ENCODE measurements around the gene C17orf113. TPM values are rescaled to one million over a fixed set of nuclear protein-coding genes. Genes with fewer than 3 reads are reported as not detected.

C17orf113 gene
- total RNA-seq, 1 donor from 2014 or later, result 0.21 TPM

GRCh38 chr17:42000413-42001133 is 49.8 kb downstream of the C17orf113 start:
- no peak for DNase-seq (ENCODE audit: low spot score in 2 of 2)
- TF ChIP-seq, protein P1, sequence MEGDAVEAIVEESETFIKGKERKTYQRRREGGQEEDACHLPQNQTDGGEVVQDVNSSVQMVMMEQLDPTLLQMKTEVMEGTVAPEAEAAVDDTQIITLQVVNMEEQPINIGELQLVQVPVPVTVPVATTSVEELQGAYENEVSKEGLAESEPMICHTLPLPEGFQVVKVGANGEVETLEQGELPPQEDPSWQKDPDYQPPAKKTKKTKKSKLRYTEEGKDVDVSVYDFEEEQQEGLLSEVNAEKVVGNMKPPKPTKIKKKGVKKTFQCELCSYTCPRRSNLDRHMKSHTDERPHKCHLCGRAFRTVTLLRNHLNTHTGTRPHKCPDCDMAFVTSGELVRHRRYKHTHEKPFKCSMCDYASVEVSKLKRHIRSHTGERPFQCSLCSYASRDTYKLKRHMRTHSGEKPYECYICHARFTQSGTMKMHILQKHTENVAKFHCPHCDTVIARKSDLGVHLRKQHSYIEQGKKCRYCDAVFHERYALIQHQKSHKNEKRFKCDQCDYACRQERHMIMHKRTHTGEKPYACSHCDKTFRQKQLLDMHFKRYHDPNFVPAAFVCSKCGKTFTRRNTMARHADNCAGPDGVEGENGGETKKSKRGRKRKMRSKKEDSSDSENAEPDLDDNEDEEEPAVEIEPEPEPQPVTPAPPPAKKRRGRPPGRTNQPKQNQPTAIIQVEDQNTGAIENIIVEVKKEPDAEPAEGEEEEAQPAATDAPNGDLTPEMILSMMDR (IDR thresholded peaks at IDR 0.05), result no peak
- Histone ChIP-seq H3K36me3 (peaks cover 67 to 76% of the 10 kb centered on the region in 2 donors), H3K27ac (no peak overlapping the region), H3K4me3 (no peak overlapping the region), H3K9me3 (no peaks in the 10 kb centered on the region), H3K27me3 (no peaks in the 10 kb centered on the region), H3K4me1 (no peaks in the 10 kb centered on the region)
- intact Hi-C loops (cut with DNase I), result no loop called here

DNA sequence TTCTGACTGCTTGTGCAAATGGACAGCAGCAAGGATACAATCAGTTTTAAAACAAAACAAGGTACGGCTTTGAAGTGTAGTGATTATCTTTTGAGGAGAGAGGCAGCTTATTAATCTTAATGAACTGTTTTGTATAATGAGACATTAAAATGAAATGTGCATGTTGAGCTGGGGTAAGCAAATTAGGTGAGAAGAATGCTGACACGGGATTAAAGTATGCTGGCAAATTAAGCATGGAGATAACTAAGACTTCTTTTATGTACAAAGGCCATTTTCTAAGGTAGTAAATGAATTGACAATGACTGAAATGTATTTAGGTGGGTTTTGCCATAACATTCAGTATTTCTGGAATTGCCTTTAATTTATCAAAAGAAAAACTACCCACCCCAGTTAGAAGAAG is 51.9 kb downstream of the C17orf113 start:
- Histone ChIP-seq H3K27ac (no peak overlapping the region), H3K36me3 (peaks cover 77 to 97% of the 10 kb centered on the region in 2 donors), H3K4me3 (no peak overlapping the region), H3K27me3 (no peaks in the 10 kb centered on the region), H3K4me1 (no peaks in the 10 kb centered on the region), H3K9me3 (no peaks in the 10 kb centered on the region)
- no peak for DNase-seq (ENCODE audit: low spot score in 2 of 2)
- TF ChIP-seq, protein P1 (IDR thresholded peaks at IDR 0.05), result no peak
- intact Hi-C loops (cut with DNase I), result no loop called here

DNA sequence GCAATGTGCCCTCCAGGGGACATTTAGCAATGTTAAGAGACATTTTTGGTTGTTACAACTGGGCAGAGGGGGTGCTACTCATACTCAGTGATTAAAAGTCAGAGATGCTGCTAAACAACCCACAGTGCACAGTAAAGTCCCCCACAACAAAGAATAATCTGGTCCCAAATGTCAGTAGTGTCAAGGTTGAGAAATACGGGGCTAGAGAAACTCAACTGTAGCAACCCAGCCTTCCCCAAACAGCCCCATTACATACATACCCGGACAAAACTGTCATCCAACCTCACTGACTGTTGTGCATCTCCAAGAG is 53.6 kb downstream of the C17orf113 start:
- Histone ChIP-seq H3K36me3 (peaks cover 76 to 98% of the 10 kb centered on the region in 2 donors), H3K9me3 (no peaks in the 10 kb centered on the region), H3K27me3 (no peaks in the 10 kb centered on the region), H3K4me3 (no peak overlapping the region), H3K4me1 (no peaks in the 10 kb centered on the region), H3K27ac (no peak overlapping the region)
- TF ChIP-seq, protein P1 (IDR thresholded peaks at IDR 0.05), result no peak
- intact Hi-C loops (cut with DNase I), result no loop called here
- DNase-seq (ENCODE audit: low spot score in 2 of 2), result no peak

- H3K4me1 ChIP-seq, result no peaks in the 10 kb centered on the region
- no peak overlapping the region for H3K4me3 ChIP-seq
- peaks cover 76 to 100% of the 10 kb centered on the region in 2 donors for H3K36me3 ChIP-seq
- H3K27ac ChIP-seq, result no peak overlapping the region
- no peaks in the 10 kb centered on the region for H3K27me3 ChIP-seq
- DNase-seq (ENCODE audit: low spot score in 2 of 2), result no peak
- H3K9me3 ChIP-seq, result no peaks in the 10 kb centered on the region
- intact Hi-C loops (cut with DNase I), result no loop called here
- TF ChIP-seq, protein P1 (IDR thresholded peaks at IDR 0.05), result no peak
Observed at GRCh38 chr17:41992576-41992975, 57.8 kb downstream of the C17orf113 start.

GRCh38 chr17:41989702-41990419 is 60.5 kb downstream of the C17orf113 start:
- no peak overlapping the region for H3K27ac ChIP-seq
- H3K4me3 ChIP-seq, result no peak overlapping the region
- H3K36me3 ChIP-seq, result peaks cover 72 to 99% of the 10 kb centered on the region in 2 donors
- DNase-seq (ENCODE audit: low spot score in 2 of 2), result no peak
- H3K27me3 ChIP-seq, result no peaks in the 10 kb centered on the region
- TF ChIP-seq, protein P1 (IDR thresholded peaks at IDR 0.05), result no peak
- H3K4me1 ChIP-seq, result no peaks in the 10 kb centered on the region
- H3K9me3 ChIP-seq, result no peaks in the 10 kb centered on the region
- intact Hi-C loops (cut with DNase I), result no loop called here

Data from ascending aorta (tissue), 2 donors.